GM21717 (cell line): Measurements from ENCODE around the gene BLOC1S3.

Experiments used
- ATAC-seq: cut with Tn5 transposase; IDR thresholded peaks from one replicate; pipeline ENCODE4 v1.9.1; 2021; ENCODE audit warnings: mild to moderate bottlenecking, moderate library complexity; ENCODE audit not compliant: unreplicated experiment

BLOC1S3 gene

DNA sequence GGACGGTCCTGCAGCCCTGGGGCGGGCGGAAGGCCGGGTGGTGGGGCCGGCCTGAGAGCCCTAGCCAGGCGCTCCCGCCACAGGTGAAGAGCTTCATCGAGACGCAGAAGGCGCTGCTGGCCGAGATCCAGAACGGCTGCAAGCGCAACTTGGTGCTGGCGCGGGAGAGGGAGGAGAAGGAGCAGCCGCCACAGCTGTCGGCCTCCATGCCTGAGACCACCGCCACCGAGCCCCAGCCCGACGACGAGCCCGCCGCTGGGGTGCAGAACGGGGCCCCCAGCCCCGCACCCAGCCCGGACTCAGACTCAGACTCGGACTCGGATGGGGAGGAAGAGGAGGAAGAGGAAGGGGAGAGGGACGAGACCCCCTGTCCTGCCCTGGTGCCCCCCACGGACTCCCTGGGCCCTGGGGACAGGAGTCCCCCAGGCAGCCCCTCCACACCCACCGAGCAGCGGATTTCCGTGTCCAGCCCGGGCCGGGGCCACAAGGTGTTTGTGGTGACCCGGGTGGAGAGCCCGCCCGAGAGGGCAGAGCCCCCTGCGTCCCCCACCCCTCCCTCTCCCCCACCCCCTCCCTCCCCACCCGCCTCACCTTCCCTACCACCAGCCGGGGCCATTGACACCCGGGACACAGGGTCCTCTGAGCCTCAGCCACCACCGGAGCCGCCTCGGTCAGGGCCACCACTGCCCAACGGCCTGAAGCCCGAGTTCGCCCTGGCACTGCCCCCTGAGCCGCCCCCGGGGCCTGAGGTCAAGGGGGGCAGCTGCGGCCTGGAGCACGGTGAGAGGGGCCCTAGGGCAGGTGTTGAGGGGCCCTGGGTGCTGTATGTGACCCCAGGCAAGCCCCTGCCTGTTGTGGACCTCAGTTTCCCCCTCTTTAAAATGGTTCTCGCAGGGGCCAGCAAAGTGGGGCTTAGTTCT, 33.1 kb upstream of the BLOC1S3 start:
- ATAC-seq, result no peak

DNA sequence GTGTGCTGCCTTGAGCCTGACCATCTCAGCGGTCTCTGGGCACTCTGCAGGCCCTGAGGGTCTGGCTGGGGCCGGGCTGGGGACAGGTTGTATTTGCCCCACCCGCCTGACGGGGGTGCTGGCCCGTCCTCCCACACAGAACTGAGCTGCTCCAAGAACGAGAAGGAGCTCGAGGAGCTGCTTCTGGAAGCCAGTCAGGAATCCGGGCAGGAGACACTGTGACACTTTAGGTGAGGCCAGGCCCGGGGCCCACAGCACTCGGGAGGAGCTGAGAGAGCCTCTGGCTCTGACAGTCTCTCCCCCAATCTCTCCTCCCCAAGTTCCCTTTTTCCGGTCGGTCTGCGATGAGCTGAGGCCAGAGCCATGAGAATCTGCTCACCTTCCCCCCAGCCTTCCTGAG, 32.3 kb upstream of the BLOC1S3 start:
- no peak for ATAC-seq

DNA sequence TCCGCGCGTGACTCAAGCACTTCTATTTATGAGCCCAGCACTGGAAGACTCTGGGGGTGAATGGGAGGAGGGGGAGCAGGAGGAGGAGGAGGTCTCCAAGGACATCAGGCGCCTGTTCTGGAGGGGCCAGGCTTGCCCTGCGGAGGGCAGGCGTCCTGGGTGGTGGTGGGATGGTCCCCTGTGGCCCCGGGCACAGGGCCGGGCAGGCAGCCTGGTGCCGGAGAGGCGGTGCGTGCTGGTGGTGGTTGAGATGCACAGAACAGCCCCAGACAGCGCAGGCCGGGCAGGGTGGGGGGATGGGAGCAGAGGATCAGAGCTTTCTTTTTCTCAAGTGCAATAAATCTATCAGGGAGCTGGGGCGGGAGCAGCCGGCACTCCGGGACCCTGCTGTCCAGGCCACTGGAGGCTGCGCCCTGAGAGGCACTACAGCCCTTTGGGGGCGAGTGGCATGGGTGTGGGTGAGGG, 31.8 kb upstream of the BLOC1S3 start:
- no peak for ATAC-seq

DNA sequence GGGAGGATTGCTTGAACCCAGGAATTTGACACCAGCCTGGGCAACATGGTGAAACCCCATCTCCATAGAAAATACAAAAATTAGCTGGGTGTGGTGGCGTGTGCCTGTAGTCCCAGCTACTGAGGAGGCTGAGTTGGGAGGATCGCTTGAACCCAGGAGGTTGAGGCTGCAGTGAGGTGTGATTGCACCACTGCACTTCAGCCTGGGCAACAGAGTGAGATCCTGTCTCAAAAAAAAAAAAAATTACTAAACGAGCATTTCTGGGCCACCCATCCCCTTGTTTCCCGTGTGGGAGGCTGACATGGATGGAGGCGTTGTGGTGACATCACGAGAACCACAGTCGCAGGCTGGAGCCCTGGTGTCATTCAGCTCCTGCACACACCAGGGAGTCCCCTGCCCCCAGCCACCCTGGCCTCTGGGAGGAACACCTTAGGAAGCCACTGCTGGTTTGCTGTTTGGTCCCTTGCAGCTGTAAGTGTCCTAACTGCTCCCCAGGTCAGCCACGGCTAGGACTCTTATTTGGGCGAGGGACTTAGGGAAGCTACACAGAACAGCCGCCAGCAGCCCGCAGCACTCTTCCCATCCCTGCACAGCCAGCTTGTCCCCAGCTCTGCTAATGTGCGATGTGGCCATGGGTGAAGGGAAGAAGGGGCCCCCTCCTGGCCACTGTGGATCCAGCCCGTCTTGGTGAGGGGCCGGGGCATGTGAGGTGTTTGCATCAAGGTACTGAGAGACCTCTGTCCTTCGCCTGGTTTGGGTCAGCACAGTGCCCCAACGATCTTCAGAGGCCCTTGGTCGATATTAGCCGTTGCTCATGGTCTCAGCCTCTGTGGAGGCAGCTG, 30.5 kb upstream of the BLOC1S3 start:
- ATAC-seq, result no peak

DNA sequence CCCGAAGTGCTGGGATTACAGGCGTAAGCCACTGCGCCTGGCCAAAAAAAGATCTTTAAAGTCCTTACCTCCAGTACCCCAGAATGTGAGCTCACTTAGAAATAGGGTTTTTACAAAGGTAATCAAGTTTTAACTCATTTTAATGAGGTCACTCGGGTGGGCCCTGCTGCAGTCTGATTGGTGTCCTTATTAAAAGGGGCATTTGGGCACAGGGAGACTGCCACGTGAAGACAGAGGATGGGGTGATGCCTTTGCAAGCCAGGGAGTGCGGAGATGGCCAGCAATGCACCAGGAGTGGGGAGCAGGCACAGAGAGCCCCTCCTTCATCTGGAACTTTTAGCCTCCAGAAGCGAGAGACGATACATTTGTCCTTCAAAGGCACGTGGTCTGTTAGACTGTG, 29.5 kb upstream of the BLOC1S3 start:
- no peak for ATAC-seq

DNA sequence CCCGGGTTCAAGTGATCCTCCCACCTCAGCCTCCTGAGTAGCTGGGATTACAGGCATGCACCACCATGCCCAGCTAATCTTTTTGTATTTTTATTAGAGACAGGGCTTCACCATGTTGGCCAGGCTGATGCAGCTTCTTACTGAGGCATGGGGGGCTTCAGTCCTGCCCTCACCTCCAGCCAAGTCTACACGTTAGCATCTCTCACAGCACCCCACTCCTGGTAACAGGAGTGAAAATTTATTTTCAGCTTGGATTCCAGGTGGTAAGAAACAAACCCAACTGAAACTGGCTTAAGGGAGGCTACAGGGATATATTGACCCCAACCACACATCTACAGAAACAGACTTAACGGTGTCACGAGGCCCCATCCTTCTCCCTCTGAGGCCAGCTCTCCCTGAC, 28.4 kb upstream of the BLOC1S3 start:
- ATAC-seq, result no peak

DNA sequence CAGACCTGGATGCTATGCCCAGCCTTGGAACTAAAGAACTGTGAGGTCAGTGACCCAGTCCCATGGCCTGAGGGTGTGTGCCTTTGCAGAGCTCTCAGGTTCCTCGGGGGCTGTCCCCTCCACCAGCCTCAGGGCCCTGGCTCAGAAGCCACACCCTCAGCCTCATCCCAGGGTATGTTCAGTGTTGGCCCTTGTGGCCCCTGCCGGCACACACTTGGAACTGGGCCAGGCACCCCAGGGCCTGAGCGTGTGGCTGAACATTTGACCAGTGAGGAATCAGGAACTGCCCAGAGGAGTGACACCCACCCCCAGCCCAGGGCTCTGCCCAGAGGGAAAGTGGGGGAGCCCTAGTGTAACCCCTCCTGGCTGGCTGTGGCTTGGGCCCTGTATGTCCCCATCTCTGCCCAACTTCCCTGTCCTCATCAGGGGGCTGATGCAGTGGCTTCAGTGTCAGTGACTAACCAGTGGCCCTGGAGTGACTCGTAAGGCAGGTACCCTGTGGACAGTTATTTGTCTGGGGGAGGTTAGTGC, 27.8 kb upstream of the BLOC1S3 start:
- ATAC-seq, result no peak

DNA sequence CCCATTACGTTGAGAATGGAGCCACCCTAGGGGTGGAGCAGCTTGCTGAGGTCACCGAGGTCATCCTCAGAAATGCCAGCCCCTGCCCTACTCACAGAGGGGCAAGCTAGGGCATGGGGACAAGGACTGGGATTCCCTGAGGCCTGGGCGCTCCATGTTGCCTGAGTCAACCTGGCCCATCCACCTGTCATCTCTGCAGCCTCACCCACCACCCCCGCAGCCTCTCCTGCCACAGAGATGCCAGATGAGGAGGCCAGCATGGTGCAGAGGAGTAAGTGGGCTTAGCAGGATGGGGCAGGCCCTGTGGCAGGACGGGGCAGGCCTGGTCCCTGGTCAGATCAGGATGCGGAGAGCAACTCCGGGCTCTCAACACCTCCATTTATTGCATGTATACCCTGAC, 27.3 kb upstream of the BLOC1S3 start:
- no peak for ATAC-seq

DNA sequence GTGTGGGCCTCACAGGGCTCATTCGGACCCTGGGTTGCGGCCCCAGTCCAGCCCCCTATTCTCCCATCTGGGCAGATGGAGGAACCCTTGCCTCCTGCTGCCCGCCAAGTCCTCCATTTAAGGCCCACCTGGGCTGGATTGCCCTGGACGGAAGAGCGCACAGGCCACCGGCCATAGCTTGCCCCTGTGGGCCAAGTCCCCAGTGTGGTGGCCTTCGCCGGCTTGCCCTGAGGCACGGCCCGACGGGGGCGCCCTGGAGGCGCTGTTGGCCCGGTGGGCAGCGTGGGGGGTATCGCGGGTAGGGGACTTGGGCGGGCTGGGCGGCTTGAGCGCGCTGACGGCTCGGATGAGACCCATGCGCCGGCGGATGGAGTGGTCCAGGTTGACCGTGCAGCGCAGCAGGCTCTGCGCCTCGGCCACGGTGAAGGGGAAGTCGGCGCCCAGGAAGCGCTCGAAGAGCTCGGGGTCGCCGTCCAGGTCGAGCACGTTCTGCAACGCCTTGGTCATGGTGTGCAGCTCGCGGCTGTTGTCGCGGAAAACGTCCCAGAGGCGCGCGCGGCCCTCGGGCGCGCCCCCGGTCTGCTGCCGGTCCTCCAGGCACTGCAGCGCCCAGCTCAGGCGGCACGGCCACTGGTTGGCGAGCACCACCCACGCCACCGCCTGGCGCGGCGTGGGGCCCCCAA, 26.6 kb upstream of the BLOC1S3 start:
- no peak for ATAC-seq

DNA sequence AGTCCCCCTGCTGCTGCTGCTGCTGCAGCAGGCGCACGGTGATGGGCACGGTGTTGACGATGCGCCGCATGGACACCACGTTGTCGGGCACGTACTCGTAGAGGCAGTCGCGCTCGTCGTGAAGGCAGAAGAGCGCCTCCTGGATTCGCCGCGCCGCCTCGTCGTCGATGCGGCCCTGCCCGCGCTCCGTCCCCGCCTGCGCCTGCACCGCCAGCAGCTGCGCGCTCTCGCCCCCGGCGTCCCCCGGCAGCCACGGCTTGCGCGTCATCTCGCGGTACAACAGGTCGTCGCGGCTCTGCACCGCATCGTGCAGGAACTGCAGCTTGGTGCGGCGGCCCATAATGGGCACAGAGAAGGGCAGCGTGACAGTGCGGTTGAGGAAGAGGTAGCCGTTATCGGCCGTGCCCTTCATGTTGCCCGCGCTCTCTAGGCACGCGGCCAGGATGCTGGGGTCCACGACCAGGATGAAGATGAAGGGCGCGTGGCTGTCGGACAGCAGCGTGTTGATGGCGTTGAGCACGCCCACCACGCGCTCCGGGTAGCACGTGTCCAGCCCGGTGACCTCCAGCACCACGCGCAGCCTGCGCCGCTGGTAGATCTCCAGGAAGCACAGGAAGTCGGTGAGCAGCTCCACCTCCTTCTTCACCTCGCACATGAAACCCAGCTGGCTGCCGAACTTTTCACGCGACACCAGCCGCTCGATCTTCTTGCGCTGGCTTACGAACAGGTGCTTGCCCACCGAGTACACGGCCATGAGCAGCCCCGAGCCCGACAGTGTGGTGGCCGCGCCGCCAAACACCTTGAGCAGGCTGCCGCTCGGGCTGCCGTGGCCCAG, 25.9 kb upstream of the BLOC1S3 start:
- ATAC-seq, result no peak

DNA sequence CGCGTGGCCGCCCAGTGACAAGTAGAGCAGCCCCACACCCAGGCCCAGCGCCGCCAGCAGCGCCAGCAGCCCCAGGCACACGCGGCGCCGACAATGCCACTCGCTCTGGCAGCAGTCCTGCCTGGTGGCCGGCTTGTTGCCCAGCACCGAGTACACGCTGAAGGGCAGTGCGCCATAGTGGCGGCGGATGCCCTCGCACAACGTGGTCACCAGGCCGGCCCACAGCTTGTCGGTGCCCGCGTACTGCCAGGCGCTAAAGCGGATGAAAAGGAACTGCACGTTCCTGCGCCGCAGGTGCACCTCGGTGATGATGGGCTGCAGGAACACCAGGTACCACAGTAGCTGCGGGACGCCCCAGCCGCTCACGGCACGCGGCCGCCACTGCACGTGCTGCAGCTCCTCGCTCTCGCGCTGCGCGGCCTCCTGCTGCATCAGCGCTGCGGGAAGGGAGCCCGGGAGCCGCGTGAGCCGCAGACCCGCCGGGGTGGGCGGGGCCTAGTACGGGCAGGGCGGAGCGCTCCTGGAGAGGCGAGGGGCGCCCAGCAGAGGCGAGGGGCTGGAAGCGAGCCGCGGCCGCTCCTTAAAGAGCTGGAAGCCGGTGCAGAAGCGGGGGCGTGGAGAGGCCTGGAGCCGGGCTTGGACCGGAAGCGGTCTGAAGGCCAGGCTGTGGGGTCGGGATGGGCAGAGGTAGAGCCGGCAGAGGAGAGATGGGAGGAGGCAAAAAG, 25.1 kb upstream of the BLOC1S3 start:
- no peak for ATAC-seq

DNA sequence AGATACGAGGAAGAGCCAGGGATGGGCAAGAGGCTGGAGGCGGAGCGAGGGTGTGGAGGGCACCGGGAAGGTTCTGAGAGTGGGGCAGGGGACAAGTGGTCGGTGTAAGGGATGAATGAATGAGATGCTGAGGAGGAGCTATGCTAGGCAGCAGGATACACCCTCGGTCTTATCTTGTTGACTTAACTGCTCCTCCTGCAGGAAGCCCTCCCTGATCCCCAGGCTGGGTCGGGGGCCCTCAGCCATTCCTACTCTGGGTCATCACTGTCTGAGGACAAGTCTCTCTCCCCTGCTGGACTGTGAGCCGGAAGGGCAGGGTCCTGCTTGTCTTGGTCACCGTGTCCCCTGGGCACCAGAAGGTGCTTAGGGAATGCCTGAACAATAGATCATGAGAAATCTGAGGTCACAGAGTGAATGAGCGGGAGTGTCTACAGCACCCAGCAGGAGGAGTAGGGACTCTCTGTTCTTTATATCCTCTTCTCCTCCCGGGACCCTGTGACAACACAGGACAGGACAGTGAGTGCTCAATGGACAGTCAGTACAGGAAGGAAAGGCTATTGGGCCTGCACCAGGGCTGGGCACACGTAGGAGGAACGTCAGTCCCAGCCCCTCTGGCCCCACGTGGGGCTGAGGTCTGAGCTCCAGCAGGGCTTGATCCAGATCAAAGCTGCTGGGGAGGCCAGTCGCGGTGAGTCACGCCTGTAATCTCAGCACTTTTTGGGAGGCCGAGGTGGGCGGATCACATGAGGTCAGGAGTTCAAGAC, 24.3 kb upstream of the BLOC1S3 start:
- ATAC-seq, result no peak

DNA sequence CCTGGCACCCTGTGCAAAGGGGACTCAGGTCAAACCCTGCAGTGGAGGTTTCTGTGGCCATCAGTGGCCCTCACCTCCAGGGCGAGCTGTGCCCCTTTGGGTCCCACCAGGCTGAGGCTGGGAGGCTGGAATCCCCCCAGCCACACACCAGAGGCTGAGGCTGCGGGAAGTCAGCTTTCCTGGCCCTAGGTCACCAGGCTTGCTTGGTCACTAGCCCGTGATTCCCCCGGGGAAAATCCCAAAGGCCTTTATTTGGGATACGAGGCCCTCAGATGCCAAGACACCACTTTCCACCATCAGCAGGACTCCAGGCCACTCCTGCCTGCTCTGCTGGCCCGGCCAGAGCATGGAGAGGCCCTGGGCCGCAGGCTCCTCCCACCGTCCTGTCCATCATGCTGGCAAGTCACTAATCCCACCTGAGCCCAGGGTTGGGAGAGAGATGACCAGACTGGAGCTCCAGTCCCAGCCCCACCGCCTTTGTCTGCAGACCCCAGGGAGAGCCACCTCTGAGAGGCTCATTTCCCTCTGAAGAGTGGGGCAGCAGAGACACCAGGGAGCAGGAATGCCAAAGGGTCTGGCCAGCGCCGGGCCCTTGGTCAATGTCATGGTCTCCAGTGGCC, 22.5 kb upstream of the BLOC1S3 start:
- ATAC-seq, result no peak

DNA sequence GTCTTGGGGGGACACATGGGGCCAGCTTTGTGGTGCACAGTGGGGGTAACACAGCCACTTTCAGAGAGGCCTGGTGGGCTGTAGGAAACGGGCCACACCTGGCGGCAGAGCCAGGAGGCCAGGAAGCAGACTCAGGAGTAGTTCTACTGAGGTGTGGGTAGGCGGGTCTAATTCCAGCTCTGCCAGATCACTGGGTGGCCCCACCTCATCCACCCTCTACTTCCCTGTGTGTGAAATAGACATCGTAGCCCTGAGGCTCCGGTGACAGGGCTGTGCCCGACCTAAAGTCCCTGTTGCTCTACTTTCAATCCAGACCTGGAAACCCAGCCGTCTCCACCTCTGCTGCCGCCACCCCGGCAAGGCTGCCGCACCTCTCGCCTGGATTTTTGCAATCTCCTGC, 21.8 kb upstream of the BLOC1S3 start:
- no peak for ATAC-seq

DNA sequence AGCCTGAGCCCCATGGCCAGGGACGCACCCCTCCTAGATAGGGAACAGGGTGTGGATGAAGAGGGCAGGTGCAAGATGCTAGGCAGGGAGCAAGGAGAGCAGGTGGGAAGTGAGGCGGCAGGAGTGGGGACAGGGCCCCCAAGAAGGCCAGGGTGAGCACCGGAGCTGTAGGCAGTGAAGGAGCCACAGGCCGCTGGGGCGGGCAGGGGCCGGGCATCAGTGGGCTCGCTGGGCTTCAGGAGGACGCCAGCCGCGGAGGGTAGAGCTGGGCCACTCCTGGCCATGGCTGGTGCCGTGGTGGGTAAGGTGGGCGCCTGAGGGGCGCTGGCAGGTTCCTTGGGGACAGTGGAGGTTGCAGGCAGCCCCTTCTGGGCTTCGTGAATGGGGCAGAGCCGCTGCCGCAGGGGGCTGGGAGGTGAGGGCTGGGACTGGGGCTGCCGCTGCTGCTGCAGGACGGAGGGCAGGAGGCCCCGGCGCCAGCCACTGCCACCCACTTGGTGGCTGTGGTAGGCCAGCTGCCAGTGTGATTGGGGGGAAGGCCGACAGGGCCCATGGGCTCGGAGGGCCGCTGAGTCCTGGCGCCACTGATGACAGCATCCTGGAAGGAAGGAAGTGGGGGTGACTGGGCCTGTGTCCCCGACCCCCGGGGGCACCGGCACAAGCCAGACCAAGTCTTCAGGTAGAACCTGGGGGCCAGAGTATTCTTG, 19.9 kb upstream of the BLOC1S3 start:
- no peak for ATAC-seq

DNA sequence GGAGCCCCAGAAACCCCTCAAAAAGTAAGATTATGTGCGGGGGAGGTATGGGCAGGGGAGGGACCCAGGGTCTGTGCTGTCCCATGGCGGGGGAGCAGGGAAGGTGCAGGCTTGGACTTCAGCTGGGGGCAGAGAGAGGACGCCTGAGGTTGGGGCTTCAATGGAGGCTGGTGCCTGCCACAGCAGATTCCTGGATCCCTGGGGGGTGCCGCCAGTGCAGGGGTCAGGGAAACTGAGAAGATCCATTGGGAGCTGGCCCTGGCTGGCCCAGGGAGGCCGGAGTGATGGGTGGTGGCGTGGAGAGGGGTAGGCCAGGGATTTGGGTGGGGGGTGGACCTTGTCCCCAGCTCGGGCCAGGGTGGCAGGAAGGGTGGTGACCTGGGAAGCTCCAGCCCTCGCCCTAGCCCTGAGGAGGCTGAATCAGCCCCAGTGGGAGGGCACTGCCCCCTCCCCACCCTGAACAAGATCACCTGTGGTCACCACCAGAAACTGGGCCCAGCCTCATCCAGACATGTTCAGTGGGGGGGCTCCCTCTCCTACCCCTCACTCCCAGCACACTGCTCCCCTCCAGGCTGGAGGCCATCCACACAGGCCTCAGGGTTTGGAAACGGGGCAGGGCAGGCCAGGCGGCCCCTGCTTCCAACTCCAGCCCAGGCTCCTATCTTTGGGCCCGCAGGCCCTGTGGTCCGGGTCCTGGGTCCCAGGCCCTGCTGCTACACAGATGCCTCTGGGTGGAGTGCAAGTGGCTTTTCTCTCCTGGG, 19.2 kb upstream of the BLOC1S3 start:
- no peak for ATAC-seq

DNA sequence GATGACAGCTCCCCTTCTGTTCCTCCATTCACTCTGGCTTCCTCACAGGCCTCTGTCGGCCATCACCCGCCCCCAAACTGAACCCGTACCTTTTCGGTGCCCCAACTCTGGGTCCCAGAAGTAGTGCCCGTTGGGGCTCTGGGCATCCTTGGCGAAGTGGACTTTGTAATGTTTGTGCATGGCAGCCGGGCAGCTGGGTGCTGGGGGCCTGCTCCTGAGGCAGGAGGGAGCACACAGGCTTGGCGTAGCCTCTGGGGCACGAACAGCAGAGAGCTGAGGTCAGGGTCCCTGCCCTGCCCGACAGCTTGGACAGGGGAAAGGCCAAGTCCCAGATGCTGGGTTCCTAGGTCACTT, 18.6 kb upstream of the BLOC1S3 start:
- no peak for ATAC-seq
